ENCODE results near the gene OBSL1. TPM values are rescaled to one million over a fixed set of nuclear protein-coding genes. Genes with fewer than 3 reads are reported as not detected.

OBSL1 gene
- total and polyA plus RNA-seq, 4 donors, result 14.2 to 35.3 (median 27.3) TPM

DNA sequence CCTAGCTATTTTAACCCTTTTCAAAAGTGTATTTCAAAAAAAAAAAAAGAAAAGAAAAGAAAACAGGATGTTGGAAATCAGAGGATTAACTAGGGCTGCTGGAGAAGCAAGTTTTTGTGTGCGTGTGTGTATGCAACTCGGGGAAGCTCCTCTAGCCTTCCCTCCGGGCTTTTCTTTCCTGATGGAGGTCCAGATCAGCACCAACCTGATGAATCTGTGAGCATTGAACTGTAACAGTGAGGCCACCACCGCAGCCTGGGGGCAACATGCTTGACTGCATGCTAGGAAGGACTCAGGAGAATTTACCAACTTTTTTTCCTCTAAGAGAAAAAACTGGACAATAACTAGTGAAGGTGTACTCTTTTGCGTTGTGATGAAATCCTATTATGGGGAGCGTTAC lies 2.3 kb downstream of the OBSL1 start:
- Histone ChIP-seq H3K27me3 (ENCODE audit: control insufficient read depth in 4 of 4, insufficient read depth in 4 of 4, low read length in 3 of 4) (no peaks in the 10 kb centered on the region), H3K4me1 (ENCODE audit: control insufficient read depth in 4 of 4, insufficient read depth in 4 of 4, low read length in 3 of 4) (peaks cover 4 to 15% (median 6%) of the 10 kb centered on the region in 4 donors), H3K4me3 (ENCODE audit: low read depth in 1 of 3, low read length in 3 of 3) (no peak overlapping the region), H3K9me3 (ENCODE audit: control insufficient read depth in 4 of 4, low read length in 3 of 4) (no peaks in the 10 kb centered on the region), H3K36me3 (ENCODE audit: control insufficient read depth in 4 of 4, insufficient read depth in 3 of 4, low read depth in 1 of 4, low read length in 3 of 4) (peaks cover 0 to 6% (median 3%) of the 10 kb centered on the region in 4 donors), H3K27ac (ENCODE audit: low read depth in 1 of 2, low read length in 2 of 2) (no peak overlapping the region), H3K9ac (ENCODE audit: low read depth in 1 of 2, low read length in 2 of 2) (no peak overlapping the region)
- no peak for TF ChIP-seq EGR1 (IDR thresholded peaks at IDR 0.05; ENCODE audit: low read depth in 2 of 2)
- WGBS, result 96% methylated on average over 6 of the region's 6 CpGs
- no peak for DNase-seq (ENCODE audit: low spot score)

DNA sequence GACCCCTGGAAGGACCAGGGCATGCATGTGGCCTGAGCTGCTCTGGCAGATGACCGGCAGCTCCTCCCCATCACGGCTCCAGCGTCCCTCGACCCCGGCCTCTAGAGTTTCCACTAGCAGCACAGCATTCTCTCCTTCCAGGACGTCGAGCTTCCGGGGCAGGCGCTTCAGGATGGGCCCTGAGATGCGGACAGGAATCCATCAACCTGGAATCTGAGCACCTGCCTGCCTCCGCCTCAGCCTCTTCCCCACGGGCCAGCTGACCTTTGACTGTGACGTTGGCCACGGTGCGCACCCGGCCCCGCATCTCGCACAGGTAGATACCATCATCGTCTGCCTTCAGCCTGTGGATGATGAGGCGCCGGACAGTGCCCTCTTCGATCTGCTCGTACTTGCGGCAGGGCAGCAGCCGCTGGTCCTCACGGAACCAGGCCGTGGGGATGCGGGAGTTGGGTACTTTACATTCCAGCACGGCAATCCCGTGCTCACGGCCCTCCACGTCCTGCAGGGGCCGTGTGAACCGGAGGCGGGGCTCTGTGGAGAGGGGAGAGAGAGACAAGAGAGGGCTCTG lies 3.5 kb downstream of the OBSL1 start:
- no peak for DNase-seq (ENCODE audit: low spot score)
- Histone ChIP-seq H3K4me1 (ENCODE audit: control insufficient read depth in 4 of 4, insufficient read depth in 4 of 4, low read length in 3 of 4) (peaks cover 4 to 15% (median 6%) of the 10 kb centered on the region in 4 donors), H3K27me3 (ENCODE audit: control insufficient read depth in 4 of 4, insufficient read depth in 4 of 4, low read length in 3 of 4) (no peaks in the 10 kb centered on the region), H3K27ac (ENCODE audit: low read depth in 1 of 2, low read length in 2 of 2) (no peak overlapping the region), H3K9me3 (ENCODE audit: control insufficient read depth in 4 of 4, low read length in 3 of 4) (no peaks in the 10 kb centered on the region), H3K4me3 (ENCODE audit: low read depth in 1 of 3, low read length in 3 of 3) (no peak overlapping the region), H3K36me3 (ENCODE audit: control insufficient read depth in 4 of 4, insufficient read depth in 3 of 4, low read depth in 1 of 4, low read length in 3 of 4) (peaks cover 0 to 6% (median 4%) of the 10 kb centered on the region in 4 donors), H3K9ac (ENCODE audit: low read depth in 1 of 2, low read length in 2 of 2) (no peak overlapping the region)
- TF ChIP-seq RXRA (IDR thresholded peaks at IDR 0.05), result no peak
- TF ChIP-seq FOXA1 (IDR thresholded peaks at IDR 0.05), result no peak
- TF ChIP-seq, protein P1, sequence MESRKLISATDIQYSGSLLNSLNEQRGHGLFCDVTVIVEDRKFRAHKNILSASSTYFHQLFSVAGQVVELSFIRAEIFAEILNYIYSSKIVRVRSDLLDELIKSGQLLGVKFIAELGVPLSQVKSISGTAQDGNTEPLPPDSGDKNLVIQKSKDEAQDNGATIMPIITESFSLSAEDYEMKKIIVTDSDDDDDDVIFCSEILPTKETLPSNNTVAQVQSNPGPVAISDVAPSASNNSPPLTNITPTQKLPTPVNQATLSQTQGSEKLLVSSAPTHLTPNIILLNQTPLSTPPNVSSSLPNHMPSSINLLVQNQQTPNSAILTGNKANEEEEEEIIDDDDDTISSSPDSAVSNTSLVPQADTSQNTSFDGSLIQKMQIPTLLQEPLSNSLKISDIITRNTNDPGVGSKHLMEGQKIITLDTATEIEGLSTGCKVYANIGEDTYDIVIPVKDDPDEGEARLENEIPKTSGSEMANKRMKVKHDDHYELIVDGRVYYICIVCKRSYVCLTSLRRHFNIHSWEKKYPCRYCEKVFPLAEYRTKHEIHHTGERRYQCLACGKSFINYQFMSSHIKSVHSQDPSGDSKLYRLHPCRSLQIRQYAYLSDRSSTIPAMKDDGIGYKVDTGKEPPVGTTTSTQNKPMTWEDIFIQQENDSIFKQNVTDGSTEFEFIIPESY (IDR thresholded peaks at IDR 0.05), result no peak
- no peak for TF ChIP-seq FOXA2 (IDR thresholded peaks at IDR 0.05)
- no peak for TF ChIP-seq GABPA (IDR thresholded peaks at IDR 0.05 in 1 of 2, conservative IDR thresholded peaks at IDR 0.05 in 1 of 2)
- TF ChIP-seq TAF1 (conservative IDR thresholded peaks at IDR 0.05), result no peak
- no peak for TF ChIP-seq RAD21 (IDR thresholded peaks at IDR 0.05)
- TF ChIP-seq SP1 (IDR thresholded peaks at IDR 0.05), result no peak
- TF ChIP-seq, protein P2, sequence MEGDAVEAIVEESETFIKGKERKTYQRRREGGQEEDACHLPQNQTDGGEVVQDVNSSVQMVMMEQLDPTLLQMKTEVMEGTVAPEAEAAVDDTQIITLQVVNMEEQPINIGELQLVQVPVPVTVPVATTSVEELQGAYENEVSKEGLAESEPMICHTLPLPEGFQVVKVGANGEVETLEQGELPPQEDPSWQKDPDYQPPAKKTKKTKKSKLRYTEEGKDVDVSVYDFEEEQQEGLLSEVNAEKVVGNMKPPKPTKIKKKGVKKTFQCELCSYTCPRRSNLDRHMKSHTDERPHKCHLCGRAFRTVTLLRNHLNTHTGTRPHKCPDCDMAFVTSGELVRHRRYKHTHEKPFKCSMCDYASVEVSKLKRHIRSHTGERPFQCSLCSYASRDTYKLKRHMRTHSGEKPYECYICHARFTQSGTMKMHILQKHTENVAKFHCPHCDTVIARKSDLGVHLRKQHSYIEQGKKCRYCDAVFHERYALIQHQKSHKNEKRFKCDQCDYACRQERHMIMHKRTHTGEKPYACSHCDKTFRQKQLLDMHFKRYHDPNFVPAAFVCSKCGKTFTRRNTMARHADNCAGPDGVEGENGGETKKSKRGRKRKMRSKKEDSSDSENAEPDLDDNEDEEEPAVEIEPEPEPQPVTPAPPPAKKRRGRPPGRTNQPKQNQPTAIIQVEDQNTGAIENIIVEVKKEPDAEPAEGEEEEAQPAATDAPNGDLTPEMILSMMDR (IDR thresholded peaks at IDR 0.05; ENCODE audit: low read depth, low read length, missing input control), result no peak
- no peak for TF ChIP-seq HNF4A (conservative IDR thresholded peaks at IDR 0.05)
- TF ChIP-seq HNF4G (IDR thresholded peaks at IDR 0.05), result no peak
- TF ChIP-seq YY1 (IDR thresholded peaks at IDR 0.05), result no peak
- TF ChIP-seq NR2F2 (IDR thresholded peaks at IDR 0.05), result no peak
- TF ChIP-seq, protein P3, sequence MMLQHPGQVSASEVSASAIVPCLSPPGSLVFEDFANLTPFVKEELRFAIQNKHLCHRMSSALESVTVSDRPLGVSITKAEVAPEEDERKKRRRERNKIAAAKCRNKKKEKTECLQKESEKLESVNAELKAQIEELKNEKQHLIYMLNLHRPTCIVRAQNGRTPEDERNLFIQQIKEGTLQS (IDR thresholded peaks at IDR 0.05), result no peak
- WGBS, result 94% methylated on average over 35 of the region's 35 CpGs

DNA sequence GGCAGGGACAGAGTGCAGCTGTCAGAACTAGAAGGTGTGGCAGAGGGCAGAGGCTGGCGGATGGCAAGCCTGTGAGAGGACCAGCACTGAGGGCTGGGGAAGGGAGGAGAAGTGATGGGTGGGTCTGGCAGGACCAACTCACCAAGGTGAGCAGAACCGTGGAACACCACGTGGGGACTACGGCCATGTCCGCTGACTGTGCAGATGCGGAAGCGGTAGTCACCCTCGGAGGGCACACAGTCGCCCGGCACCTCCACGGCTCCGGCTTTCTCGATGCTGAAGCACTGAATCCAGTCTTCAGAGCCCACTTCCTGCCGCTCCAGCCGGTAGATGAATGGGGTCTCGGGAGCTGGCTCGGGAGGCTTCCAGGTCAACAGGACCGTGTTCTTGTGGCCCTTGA lies 4.2 kb downstream of the OBSL1 start:
- no peak overlapping the region for H3K4me3 ChIP-seq (ENCODE audit: low read depth in 1 of 3, low read length in 3 of 3)
- peaks cover 0 to 6% (median 4%) of the 10 kb centered on the region in 4 donors for H3K36me3 ChIP-seq (ENCODE audit: control insufficient read depth in 4 of 4, insufficient read depth in 3 of 4, low read depth in 1 of 4, low read length in 3 of 4)
- no peak overlapping the region for H3K9ac ChIP-seq (ENCODE audit: low read depth in 1 of 2, low read length in 2 of 2)
- H3K27ac ChIP-seq (ENCODE audit: low read depth in 1 of 2, low read length in 2 of 2), result no peak overlapping the region
- no peaks in the 10 kb centered on the region for H3K27me3 ChIP-seq (ENCODE audit: control insufficient read depth in 4 of 4, insufficient read depth in 4 of 4, low read length in 3 of 4)
- H3K4me1 ChIP-seq (ENCODE audit: control insufficient read depth in 4 of 4, insufficient read depth in 4 of 4, low read length in 3 of 4), result peaks cover 4 to 15% (median 6%) of the 10 kb centered on the region in 4 donors
- TF ChIP-seq GABPA (IDR thresholded peaks at IDR 0.05 in 1 of 2, conservative IDR thresholded peaks at IDR 0.05 in 1 of 2) (no peak), RXRA (IDR thresholded peaks at IDR 0.05) (no peak), SP1 (IDR thresholded peaks at IDR 0.05) (no peak), YY1 (IDR thresholded peaks at IDR 0.05) (no peak), TAF1 (conservative IDR thresholded peaks at IDR 0.05) (no peak), RAD21 (IDR thresholded peaks at IDR 0.05) (no peak), EGR1 (IDR thresholded peaks at IDR 0.05; ENCODE audit: low read depth in 2 of 2) (no peak), FOXA1 (IDR thresholded peaks at IDR 0.05) (no peak), HNF4A (conservative IDR thresholded peaks at IDR 0.05) (no peak)
- TF ChIP-seq, protein P3 (IDR thresholded peaks at IDR 0.05), result no peak
- TF ChIP-seq, protein P4, sequence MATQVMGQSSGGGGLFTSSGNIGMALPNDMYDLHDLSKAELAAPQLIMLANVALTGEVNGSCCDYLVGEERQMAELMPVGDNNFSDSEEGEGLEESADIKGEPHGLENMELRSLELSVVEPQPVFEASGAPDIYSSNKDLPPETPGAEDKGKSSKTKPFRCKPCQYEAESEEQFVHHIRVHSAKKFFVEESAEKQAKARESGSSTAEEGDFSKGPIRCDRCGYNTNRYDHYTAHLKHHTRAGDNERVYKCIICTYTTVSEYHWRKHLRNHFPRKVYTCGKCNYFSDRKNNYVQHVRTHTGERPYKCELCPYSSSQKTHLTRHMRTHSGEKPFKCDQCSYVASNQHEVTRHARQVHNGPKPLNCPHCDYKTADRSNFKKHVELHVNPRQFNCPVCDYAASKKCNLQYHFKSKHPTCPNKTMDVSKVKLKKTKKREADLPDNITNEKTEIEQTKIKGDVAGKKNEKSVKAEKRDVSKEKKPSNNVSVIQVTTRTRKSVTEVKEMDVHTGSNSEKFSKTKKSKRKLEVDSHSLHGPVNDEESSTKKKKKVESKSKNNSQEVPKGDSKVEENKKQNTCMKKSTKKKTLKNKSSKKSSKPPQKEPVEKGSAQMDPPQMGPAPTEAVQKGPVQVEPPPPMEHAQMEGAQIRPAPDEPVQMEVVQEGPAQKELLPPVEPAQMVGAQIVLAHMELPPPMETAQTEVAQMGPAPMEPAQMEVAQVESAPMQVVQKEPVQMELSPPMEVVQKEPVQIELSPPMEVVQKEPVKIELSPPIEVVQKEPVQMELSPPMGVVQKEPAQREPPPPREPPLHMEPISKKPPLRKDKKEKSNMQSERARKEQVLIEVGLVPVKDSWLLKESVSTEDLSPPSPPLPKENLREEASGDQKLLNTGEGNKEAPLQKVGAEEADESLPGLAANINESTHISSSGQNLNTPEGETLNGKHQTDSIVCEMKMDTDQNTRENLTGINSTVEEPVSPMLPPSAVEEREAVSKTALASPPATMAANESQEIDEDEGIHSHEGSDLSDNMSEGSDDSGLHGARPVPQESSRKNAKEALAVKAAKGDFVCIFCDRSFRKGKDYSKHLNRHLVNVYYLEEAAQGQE (IDR thresholded peaks at IDR 0.05), result no peak
- TF ChIP-seq, protein P1 (IDR thresholded peaks at IDR 0.05), result no peak
- WGBS, result 96% methylated on average over 18 of the region's 18 CpGs
- H3K9me3 ChIP-seq (ENCODE audit: control insufficient read depth in 4 of 4, low read length in 3 of 4), result no peaks in the 10 kb centered on the region
- DNase-seq (ENCODE audit: low spot score), result no peak

All from liver (tissue), 9 donors.